Measurements from ENCODE around the gene SNW1. TPM values are rescaled to one million over a fixed set of nuclear protein-coding genes. Genes with fewer than 3 reads are reported as not detected.

SNW1 gene
- total and polyA plus RNA-seq, 2 of the 4 experiments (the other 2 are of a cell fraction), result 28.2 to 30.6 TPM

DNA sequence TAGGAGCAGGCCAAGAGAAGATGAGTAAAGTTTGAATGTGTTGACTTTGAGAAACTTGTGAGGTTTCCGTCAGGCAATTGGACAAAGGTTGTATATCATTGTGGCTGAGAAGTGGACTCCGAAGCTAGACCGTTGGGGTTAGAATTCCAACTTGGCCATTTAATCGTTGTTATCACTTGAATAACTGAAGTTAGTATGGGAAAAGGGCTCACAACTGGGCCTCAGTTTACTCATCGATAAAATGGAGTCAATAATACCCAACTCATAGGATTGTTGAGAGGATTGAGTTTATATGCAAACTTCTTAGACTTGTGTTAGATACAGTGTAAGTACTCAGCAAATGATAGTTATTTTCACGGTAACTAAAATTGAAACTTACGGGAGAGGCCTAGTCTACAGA, 52.2 kb downstream of the SNW1 start:
- Histone ChIP-seq H3K79me1 (ENCODE audit: low read depth in 1 of 2, low read length in 2 of 2) (peaks cover 17 to 42% of the 10 kb centered on the region in 2 experiments), H3K9me1 (ENCODE audit: insufficient read depth, low read length) (no peaks in the 10 kb centered on the region), H2AK9ac (replicated peaks; ENCODE audit: low read depth, low read length, poor library complexity) (no peak overlapping the region), H4K20me1 (ENCODE audit: insufficient read depth, low read length) (peaks cover 11% of the 10 kb centered on the region), H4K8ac (ENCODE audit: low read depth in 2 of 2, low read length in 2 of 2) (peak overlapping the region in 1 of 2 experiments; percentile 76; a peak in 2 of 4 replicates), H4K91ac (ENCODE audit: insufficient read depth, low read depth, low read length) (no peak overlapping the region), H3K9ac (ENCODE audit: low read depth, low read length) (peak overlapping the region; percentile 96; the same call in 1 of the 2 replicates), H2BK20ac (ENCODE audit: low read depth, low read length) (no peak overlapping the region), H3K27me3 (ENCODE audit: control insufficient read depth, insufficient read depth, low read length) (no peaks in the 10 kb centered on the region), H2AFZ (replicated peaks; ENCODE audit: low read length, poor library complexity) (no peak overlapping the region), H3K27ac (ENCODE audit: insufficient read depth, low read length) (no peak overlapping the region), H3K14ac (replicated peaks; ENCODE audit: low read depth, low read length) (peak overlapping the region; percentile 11; the same call in 1 of the 2 replicates), H3K36me3 (ENCODE audit: control insufficient read depth, insufficient read depth, low read length) (peaks cover 18% of the 10 kb centered on the region), H2BK15ac (ENCODE audit: low read depth, low read length) (no peak overlapping the region), H3K56ac (ENCODE audit: extremely low read depth, insufficient read depth, low read length) (peak overlapping the region; percentile 94; the same call in 1 of the 2 replicates), H2BK120ac (ENCODE audit: low read depth, low read length) (no peak overlapping the region), H3K4me2 (ENCODE audit: low read depth, low read length) (peak overlapping the region; percentile 99), H3K23ac (ENCODE audit: low read depth, low read length) (peak overlapping the region; percentile 85; the same call in 1 of the 2 replicates), H3K4me1 (ENCODE audit: control insufficient read depth, insufficient read depth, low read length) (no peaks in the 10 kb centered on the region; the same call in 1 of the 2 replicates), H3K18ac (ENCODE audit: low read depth, low read length) (no peak overlapping the region), H3K4me3 (ENCODE audit: insufficient read depth, low read depth, low read length) (peak overlapping the region; percentile 94), H3K9me3 (ENCODE audit: control insufficient read depth, insufficient read depth, low read length) (no peaks in the 10 kb centered on the region), H2AK5ac (ENCODE audit: low read depth, low read length) (no peak overlapping the region), H2BK5ac (ENCODE audit: low read depth, low read length, poor library complexity, severe bottlenecking) (no peak overlapping the region), H3K4ac (ENCODE audit: low read depth, low read length) (no peak overlapping the region), H4K5ac (ENCODE audit: low read depth, low read length) (peak overlapping the region; percentile 64; the same call in 1 of the 2 replicates)
- intact Hi-C loops (cut with micrococcal nuclease) (loop anchor here (1.0 to 5.0 kb wide), 3 partner anchors 92 to 556 kb away; partner anchors contain the start of gene SPTLC2), in situ Hi-C loops (cut with MboI; ENCODE audit: low sequenced_read_pairs) (no loop called here), dilution Hi-C loops (cut with HindIII; ENCODE audit: low sequenced_read_pairs, unreplicated experiment) (no loop called here)
- WGBS, 2 experiments (ENCODE audit: extremely low coverage in 2 of 2, insufficient read length in 1 of 2), result 15% methylated on average over 2 of the region's 7 CpGs; no CpG with 5 or more reads in 1 of the 2 experiments
- DNase-seq (no peak), ATAC-seq (ENCODE audit: low read depth) (no peak)
- TF ChIP-seq RAD21 (IDR thresholded peaks at IDR 0.05; ENCODE audit: low read length) (no peak), RCOR1 (IDR thresholded peaks at IDR 0.05; ENCODE audit: insufficient replicate concordance, low read length) (no peak), MXI1 (IDR thresholded peaks at IDR 0.05; ENCODE audit: borderline replicate concordance, low read depth, low read length) (no peak), MAFK (IDR thresholded peaks at IDR 0.05; ENCODE audit: low read depth, low read length) (no peak), MAZ (IDR thresholded peaks at IDR 0.05; ENCODE audit: borderline replicate concordance, low read depth, low read length) (no peak), NFE2L2 (IDR thresholded peaks at IDR 0.05; ENCODE audit: low read depth, low read length) (no peak), BHLHE40 (IDR thresholded peaks at IDR 0.05; ENCODE audit: low read depth, low read length) (no peak), SMC3 (IDR thresholded peaks at IDR 0.05; ENCODE audit: low read depth, low read length) (no peak), FOS (IDR thresholded peaks at IDR 0.05; ENCODE audit: low read depth, low read length) (no peak), CEBPB (IDR thresholded peaks at IDR 0.05; ENCODE audit: low read depth, low read length) (no peak), CHD1 (IDR thresholded peaks at IDR 0.05; ENCODE audit: low read depth, low read length) (no peak), RFX5 (IDR thresholded peaks at IDR 0.05; ENCODE audit: low read depth, low read length) (no peak), POLR2A (IDR thresholded peaks at IDR 0.05; ENCODE audit: low read depth, low read length) (no peak)
- TF ChIP-seq, protein P1, sequence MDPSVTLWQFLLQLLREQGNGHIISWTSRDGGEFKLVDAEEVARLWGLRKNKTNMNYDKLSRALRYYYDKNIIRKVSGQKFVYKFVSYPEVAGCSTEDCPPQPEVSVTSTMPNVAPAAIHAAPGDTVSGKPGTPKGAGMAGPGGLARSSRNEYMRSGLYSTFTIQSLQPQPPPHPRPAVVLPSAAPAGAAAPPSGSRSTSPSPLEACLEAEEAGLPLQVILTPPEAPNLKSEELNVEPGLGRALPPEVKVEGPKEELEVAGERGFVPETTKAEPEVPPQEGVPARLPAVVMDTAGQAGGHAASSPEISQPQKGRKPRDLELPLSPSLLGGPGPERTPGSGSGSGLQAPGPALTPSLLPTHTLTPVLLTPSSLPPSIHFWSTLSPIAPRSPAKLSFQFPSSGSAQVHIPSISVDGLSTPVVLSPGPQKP (IDR thresholded peaks at IDR 0.05; ENCODE audit: borderline replicate concordance, low read depth, low read length), result no peak
- TF ChIP-seq, protein P2, sequence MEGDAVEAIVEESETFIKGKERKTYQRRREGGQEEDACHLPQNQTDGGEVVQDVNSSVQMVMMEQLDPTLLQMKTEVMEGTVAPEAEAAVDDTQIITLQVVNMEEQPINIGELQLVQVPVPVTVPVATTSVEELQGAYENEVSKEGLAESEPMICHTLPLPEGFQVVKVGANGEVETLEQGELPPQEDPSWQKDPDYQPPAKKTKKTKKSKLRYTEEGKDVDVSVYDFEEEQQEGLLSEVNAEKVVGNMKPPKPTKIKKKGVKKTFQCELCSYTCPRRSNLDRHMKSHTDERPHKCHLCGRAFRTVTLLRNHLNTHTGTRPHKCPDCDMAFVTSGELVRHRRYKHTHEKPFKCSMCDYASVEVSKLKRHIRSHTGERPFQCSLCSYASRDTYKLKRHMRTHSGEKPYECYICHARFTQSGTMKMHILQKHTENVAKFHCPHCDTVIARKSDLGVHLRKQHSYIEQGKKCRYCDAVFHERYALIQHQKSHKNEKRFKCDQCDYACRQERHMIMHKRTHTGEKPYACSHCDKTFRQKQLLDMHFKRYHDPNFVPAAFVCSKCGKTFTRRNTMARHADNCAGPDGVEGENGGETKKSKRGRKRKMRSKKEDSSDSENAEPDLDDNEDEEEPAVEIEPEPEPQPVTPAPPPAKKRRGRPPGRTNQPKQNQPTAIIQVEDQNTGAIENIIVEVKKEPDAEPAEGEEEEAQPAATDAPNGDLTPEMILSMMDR (conservative IDR thresholded peaks at IDR 0.05; ENCODE audit: low read depth, low read length), result no peak
- TF ChIP-seq, protein P3, sequence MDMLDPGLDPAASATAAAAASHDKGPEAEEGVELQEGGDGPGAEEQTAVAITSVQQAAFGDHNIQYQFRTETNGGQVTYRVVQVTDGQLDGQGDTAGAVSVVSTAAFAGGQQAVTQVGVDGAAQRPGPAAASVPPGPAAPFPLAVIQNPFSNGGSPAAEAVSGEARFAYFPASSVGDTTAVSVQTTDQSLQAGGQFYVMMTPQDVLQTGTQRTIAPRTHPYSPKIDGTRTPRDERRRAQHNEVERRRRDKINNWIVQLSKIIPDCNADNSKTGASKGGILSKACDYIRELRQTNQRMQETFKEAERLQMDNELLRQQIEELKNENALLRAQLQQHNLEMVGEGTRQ (IDR thresholded peaks at IDR 0.05; ENCODE audit: low read depth, low read length), result no peak
- TSS peak; percentile 82 for BruUV-seq (replicated peaks)
- CTCF ChIA-PET, result interaction anchor here (0.6 to 1.4 kb wide), 2 partner anchors 12 to 19 kb away, joined by 3 read pairs; no protein-coding TSS in a partner anchor
- POLR2A ChIA-PET (ENCODE audit: unreplicated experiment), result no interaction called here
